Bronchial epithelial cell (primary cell): Measurements from ENCODE around the gene GRAMD1A. TPM values are rescaled to one million over a fixed set of nuclear protein-coding genes. Genes with fewer than 3 reads are reported as not detected.

Source experiments
- DNase-seq: peaks from one replicate; pipeline ENCODE4 v3.0.0-alpha.2; 2010; ENCODE audit warnings: low read depth
- FAIRE-seq: peaks from 2 replicates; lab custom pipeline; 2011; peaks lifted over from hg19 to GRCh38; lab: Jason Lieb, UNC
- H3K27me3 ChIP-seq: 2 replicates; pipeline ENCODE4 v1.5.1; 2011; ENCODE audit warnings: low read length; ENCODE audit not compliant: control insufficient read depth, insufficient read depth
- H3K36me3 ChIP-seq: 2 replicates; pipeline ENCODE4 v1.5.1; 2011; ENCODE audit warnings: low read length; ENCODE audit not compliant: control insufficient read depth, insufficient read depth
- H3K4me3 ChIP-seq: 2 replicates; pipeline ENCODE4 v1.5.1; 2011; ENCODE audit warnings: mild to moderate bottlenecking, low read depth, low read length, control low read depth
- CTCF ChIP-seq: IDR thresholded peaks from 2 replicates; pipeline ENCODE4 v1.5.1; 2011; ENCODE audit warnings: mild to moderate bottlenecking, moderate library complexity, low read length, control low read depth, inconsistent platforms; ENCODE audit not compliant: insufficient read depth, severe bottlenecking
- total RNA-seq: library from RNA; depleted of rRNA; stranded (reverse); fragments of >200 nt; gene quantifications from 2 replicates; pipeline ENCODE4 v1.2.1, GENCODE V29; 2014

The GRAMD1A gene
- total RNA-seq, 1 donor from 2014 or later = 7.9 TPM

- TF ChIP-seq CTCF = no peak
- H3K4me3 ChIP-seq = no peak overlapping the region
- FAIRE-seq (no peak), DNase-seq (no peak)
- H3K27me3 ChIP-seq = no peaks in the 10 kb centered on the region
- no peaks in the 10 kb centered on the region for H3K36me3 ChIP-seq
These were observed 15.8 kb upstream of the GRAMD1A start for GRCh38 chr19:34984287-34984686.

GRCh38 chr19:34985249-34986022 is 14.7 kb upstream of the GRAMD1A start:
- no peak for TF ChIP-seq CTCF
- Histone ChIP-seq H3K4me3 (no peak overlapping the region), H3K27me3 (peaks cover 1% of the 10 kb centered on the region), H3K36me3 (no peaks in the 10 kb centered on the region)
- peak; percentile 22 for DNase-seq
- FAIRE-seq = no peak

GRCh38 chr19:34988119-34988518 is 12.0 kb upstream of the GRAMD1A start:
- FAIRE-seq (no peak), DNase-seq (no peak)
- peaks cover 1% of the 10 kb centered on the region for H3K27me3 ChIP-seq
- no peak for TF ChIP-seq CTCF
- no peak overlapping the region for H3K4me3 ChIP-seq
- no peaks in the 10 kb centered on the region for H3K36me3 ChIP-seq

- FAIRE-seq = no peak
- Histone ChIP-seq H3K27me3 (peaks cover 1% of the 10 kb centered on the region), H3K36me3 (no peaks in the 10 kb centered on the region), H3K4me3 (no peak overlapping the region)
- DNase-seq = no peak
- TF ChIP-seq CTCF = no peak
These were observed 10.8 kb upstream of the GRAMD1A start for GRCh38 chr19:34989298-34989697.

GRCh38 chr19:34990578-34991192 is 9.4 kb upstream of the GRAMD1A start:
- Histone ChIP-seq H3K27me3 (peaks cover 1% of the 10 kb centered on the region), H3K36me3 (no peaks in the 10 kb centered on the region), H3K4me3 (no peak overlapping the region)
- DNase-seq = no peak
- FAIRE-seq = no peak
- TF ChIP-seq CTCF = no peak
